HT-29 (cell line): ENCODE data around the gene RNF225. TPM values are rescaled to one million over a fixed set of nuclear protein-coding genes. Genes with fewer than 3 reads are reported as not detected.
"Not testable (repeated sequence)": the region's sequence is repeated elsewhere in the genome, so short reads cannot be mapped to it uniquely, and the experiment has no call there.

Experiments used
- DNase-seq: peaks from one replicate; pipeline ENCODE4 v3.0.0-alpha.2; 2015; ENCODE audit warnings: low spot score
- total RNA-seq: library from RNA; depleted of rRNA; stranded (reverse); fragments of >200 nt; shearing (Covaris generic); gene quantifications from 2 replicates; pipeline ENCODE4 v1.2.3, GENCODE V29; 2014

Gene RNF225
- total RNA-seq, 1 experiment from 2014 or later = 0.58 TPM

- DNase-seq = peak; percentile 99
These were observed 33.0 kb upstream of the RNF225 start, which contains the start of gene ZNF497 for GRCh38 chr19:58362272-58362994. ZNF497 (minus strand) TSS chr19:58362751; CDS start chr19:58357635, 5,116 bp downstream.

DNA sequence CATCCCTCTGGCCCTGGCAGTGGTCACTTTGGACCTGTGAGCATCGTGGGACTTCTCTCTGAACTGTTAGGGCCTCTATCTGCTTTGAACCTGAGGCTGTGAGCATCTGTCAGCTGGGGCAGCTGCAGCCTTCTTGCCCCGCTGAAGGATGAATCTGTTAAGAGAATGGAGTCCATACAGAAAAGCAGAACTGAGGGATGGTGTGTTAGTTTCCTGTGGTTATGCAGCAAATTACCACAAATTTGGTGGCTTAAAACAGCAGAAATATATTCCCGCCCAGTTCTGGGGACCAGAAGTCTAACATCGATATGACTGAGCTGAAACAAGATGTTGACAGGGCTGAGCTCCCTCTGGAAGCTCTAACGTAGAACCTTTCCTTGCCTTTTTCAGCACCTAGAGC, 31.3 kb upstream of the RNF225 start:
- DNase-seq = no peak

DNA sequence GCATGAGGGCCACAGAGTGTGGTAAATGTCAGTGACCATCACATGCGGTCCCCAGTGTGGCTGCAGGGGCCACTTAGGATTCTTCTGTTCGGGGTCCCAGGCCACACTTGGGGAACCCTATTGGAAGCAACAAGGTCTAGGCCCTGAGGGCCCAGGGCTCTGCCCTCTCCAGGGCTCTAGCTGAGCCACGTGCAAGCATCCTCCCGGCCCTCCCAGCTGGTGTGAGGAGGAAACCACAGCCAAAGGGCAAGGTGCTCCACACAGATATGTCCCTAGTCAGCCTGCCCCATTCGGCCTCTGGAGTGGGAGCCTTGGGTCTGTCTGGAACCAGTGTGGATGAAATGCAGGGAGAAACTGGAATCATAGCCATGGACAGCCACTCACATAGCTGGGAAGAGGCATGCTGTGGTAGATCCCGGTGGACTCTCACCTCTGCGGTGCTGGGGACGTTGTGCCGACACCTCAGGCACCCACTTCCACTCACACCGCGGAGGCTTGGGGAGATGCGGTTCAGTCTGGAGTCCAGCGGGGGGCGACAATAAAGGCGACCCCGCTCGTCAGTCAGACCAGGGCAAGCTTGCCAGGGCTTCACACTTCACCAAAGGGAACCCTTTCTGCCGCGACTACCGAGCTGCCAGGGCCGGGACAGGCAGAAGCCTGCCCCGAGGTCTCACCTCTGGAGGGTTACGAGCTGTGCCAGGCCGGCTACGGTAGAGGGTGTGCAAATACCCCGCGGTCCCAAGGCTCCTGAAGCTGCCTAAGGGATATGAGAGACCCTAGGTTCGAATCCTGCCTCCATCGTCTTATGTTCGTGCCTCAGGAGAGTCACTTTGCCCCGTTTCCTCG, 28.6 kb upstream of the RNF225 start:
- no peak for DNase-seq

GRCh38 chr19:58367698-58368454, 27.6 kb upstream of the RNF225 start:
- DNase-seq = no peak

DNA sequence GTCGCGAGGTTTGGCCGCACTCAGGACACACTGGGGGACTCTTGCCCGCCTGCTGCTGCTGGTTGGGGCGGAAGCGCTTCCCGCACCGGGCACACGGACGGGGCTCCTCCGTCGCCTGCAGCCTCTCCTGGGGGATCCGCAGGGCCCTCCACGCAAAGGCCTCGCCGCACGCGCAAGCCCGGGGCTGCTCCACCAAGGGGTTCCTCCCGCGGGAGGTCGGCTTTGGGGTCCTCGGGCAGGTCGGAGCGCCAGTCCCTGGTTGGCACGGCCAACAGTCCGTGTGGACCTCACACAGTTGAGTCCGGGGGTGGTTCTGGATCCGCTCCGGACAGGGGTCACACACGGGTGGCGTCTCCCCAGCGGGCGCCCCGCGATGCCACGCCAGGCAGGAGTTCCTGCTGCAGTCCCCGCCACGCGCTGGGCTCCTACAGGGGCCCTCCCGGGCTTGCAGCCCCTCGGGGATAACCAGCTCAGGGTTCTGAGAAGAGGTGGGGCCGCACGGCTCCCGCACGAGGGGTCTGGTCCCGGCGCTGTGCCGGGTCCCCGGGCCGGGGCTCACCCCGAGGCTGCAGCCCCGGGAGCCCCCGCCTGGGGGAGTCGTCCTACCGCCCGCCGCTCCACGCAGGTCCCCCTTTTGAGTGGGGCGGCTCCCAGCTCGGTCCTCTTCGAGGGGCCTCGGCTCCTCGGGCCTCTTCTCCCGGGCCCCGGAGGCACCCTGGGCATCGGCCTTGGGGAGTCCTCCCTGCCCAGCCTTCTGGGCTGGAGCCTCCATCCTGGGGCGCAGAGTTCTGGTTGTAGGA, 26.7 kb upstream of the RNF225 start:
- no peak for DNase-seq

DNA sequence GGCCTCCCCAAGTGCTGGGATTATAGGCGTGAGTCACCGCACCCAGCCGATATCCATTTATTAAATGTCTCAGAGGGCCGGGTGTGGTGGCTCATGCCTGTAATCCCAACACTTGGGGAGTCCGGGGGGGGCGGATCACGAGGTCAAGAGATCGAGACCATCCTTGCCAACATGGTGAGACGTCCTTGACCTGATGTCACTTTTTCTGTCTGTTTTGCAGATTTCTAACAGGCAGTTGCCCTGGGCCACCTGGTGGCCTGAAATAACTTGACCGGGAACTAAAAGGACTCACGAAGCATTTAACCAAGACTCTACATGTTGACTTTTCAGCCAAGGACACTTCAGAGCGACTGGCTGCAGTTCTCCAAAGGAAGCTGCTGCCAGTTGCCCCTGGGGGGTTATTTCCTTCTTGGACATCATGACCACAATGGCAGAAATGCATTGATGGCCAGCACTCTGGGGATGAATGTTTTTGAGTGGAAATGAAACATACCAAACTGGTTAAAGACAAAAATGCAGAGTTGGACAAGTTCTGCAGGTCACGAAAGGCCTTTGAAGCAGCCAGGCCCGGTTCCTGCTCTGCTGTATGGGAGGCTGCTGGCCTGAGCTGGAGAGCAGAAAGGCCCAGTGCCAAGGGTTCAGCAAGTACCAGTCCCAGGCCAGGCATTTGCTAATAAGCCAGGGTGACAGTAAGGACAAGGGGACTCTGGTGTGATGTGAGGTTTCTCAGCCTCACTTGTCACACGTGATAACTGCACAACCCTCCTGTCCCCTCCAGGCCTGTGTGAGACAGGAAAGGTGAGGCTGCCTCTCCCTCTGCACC, 22.9 kb upstream of the RNF225 start:
- DNase-seq = peak; percentile 50

GRCh38 chr19:58374200-58374599, 21.3 kb upstream of the RNF225 start:
- no peak for DNase-seq

DNA sequence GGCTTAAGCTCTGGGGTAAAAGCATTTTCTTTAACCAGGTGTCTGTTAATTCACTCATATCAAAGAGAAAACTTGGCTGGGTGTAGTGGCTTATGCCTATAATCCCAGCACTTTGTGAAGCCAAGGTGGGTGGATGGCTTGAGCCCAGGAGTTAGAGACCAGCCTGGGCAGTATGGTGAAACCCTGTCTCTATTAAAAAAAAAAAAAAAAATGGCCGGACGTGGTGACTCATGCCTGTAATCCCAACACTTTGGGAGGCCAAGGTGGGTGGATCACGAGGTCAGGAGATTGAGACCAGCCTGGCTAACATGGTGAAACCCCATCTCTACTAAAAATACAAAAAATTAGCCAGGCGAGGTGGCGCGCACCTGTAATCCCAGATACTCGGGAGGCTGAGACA, 18.7 kb upstream of the RNF225 start:
- not testable (repeated sequence) for DNase-seq

DNA sequence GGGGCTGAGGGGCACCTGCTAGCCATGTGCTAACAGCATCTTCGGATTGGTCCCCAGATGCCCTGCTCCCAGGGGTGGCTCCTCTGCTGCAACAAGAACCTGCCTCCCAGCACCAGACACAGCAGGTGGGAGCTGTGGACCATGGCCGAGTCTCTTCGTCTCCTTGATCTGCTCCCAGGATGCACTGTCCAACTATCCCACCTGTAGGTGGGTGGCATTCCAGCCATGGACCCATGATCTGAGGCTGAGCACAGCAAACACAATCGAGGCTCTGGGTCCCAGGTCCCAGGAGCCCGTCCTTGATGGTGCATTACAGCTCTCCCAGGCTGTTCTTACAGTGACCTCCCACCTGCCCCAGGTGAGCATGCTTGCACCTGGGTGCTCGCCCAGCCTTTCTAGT, 16.2 kb upstream of the RNF225 start:
- DNase-seq = no peak

DNA sequence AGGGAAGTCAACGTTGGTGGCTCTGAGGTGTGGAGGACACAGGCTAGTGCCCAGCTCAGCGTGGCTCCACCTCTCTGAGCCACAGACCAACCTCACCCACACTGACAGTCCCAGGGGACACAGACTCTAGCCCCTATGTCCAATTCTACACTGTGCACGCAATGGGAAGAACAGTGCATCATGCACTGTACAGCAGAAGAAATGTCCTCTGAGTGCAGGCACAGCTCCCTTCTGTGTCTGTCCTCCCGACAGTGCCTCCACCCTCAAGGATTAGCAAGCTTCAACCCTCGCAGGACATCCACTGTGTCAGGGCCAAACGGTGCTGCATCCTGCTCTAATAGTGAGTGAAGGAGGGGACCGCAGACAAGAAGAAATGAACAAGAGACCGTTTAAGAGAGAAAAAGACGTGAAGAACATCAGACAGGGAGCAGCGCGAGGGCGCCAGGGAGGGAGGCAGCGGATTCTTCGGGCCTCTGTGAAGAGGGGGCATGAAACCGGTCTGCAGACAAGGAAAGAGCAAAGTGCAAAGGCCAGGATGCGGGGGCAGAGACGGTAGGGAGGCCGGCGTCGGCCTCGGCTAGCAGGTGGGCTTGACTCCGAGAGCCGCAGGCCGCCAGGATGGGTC, 15.3 kb upstream of the RNF225 start:
- DNase-seq = no peak

DNA sequence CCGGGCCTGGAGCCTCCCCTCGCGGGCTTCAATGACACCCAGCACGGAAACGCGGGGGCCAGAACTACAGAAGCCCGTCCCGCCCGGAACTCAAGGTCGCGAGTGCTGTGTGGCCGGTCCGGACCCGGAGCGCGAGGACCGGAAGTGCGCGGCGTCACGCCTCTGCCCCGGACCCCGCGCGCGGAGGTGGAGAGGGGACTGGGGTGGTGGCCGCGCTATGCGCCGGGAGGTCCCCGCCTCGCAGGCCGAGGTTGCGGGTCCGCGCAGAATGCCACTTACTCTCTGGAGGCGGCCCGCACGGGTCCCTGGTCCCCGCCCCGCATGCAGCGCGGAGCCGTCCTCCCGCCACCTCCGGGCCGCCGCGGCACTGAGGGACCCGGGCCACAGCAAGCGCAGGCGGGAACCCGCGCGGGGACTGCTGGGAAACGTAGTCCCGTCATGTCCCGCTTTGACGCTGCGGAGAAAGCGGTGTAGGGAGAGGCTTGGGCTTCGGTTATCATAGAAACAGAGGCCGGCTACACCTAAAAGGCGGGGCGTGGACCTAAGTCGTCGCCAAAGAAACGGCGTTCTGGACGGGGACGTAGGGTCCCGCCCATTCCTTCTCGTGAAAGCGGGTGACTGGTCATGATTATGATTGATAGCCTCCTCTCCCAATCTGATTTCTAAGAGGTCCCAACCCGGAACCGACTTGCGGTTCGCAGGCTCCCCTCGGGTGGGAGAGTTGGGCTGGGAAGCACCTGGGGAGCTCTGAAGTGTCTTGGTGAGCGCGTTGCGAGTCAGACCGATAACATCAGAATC, 14.6 kb upstream of the RNF225 start, which contains the start of gene ZNF837:
Gene ZNF837, minus strand, starts transcription at position 369 of the 798 bp plus-strand sequence. CDS start 11,698 bp downstream, outside the sequence.
- peak; percentile 100 for DNase-seq

- DNase-seq = no peak
These were observed 13.8 kb upstream of the RNF225 start for GRCh38 chr19:58381460-58382212.

DNA sequence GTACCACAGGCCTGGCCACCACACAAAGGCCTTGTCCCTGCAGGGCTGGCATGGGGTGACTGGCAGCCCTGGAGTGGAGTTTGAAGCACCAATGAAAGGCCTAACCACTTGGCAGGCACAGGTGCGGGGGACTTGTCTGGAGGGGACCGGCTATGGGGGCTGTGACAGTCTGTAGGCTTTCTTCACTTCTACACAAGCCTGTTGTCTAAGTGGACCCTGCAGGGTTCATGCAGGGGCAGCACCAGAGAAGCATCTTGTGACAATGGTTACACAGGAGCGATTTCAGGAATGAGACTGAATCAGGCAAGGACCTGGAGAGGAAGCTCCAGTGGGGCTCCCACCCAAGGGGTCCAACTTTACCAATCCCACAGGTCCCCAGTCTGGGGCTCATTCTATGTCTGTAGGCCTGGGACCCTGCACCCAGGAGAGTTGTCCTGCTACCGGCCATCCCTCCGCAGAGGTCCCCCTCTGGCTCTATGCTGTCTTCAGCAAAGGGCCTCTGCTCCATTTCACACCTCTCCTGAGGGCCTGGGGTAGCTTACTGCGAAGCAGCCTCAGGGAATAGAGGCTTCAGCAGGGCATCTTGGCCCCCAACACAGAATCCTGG, 12.4 kb upstream of the RNF225 start:
- DNase-seq = no peak

- no peak for DNase-seq
These were observed 10.1 kb upstream of the RNF225 start for GRCh38 chr19:58385313-58385890.

DNA sequence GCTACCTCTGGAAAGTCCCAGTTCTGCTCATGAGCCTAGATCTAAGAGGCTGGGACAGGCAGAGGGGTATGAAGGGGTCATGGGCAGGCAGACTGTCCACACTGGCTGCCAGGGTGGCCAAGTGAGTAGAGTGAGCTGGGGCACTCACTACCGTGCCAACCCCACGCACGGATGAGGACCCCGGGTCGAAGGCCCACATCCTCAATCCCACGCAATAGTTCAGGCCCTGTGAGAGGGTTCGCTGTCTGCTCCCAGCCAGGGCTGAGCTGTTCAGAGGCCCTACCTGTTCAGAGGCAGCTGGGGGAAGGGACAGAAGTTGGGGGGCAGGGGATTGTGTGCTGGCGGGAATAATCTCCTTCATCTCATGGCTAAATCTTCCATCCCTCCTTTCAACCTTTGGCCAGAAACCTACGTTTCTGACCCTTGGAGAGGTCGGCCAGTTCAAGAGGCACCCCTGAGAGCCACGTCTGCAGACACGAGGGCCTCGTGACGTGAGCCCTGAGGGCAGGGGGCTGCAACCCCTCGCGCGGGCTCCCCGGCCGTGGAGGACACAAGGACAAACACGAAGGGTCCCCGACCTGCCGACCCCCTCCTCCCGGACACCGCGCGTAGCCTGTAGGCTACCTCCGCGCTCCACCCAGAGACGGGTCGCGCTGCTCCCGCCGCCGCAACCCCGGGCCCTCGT, 9.4 kb upstream of the RNF225 start:
- DNase-seq = peak; percentile 63

GRCh38 chr19:58386576-58387337, 8.7 kb upstream of the RNF225 start, which contains the start of gene RPS5:
RPS5 (plus strand) TSS chr19:58387269; CDS start chr19:58388138, 869 bp downstream.
- peak; percentile 100 for DNase-seq
